ENCODE data around the gene HAGHL.

HAGHL gene

GRCh38 chr16:722835-723633 is 3.9 kb upstream of the HAGHL start:
- no peak for DNase-seq

- no peak for DNase-seq
These were observed 3.2 kb upstream of the HAGHL start for GRCh38 chr16:723695-724094.

GRCh38 chr16:724188-725040 is 2.5 kb upstream of the HAGHL start:
- DNase-seq, result no peak

GRCh38 chr16:725041-725376 is 1.9 kb upstream of the HAGHL start:
- no peak for DNase-seq

DNA sequence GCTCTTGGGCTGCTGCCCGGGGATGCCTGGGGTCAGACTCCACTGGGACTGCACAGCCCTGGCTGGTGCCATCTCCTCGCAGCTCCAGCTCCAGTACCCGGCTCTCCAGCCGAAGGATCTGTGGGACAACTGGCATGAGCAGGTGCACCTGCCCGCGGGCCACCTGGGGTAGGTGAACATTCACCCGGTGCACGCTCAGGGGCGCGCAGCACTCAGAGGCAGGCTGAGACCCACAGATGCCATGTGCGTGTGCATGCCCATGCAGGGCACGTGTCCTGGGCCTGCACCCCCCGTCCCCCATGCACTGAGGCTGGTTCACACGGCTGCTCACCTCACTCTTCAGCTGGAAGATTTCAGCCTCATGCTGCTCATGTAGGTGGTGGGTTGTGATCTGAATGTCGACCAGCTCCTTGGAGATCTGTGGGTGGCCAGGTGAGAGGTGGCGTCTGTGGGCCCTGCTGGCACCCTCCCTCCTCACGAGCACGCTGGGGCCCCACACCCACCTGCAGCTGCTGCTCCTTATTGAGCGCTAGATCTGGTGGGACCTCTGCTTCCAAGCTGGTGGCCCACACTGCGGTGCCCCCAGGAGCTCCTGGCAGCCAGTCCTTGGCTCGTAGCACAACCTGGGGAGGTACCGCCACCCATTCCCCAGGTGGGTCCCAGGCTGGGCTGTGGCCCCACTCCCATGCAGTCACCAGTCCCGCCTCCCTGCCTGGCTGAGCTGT is 1.3 kb upstream of the HAGHL start:
- no peak for DNase-seq

GRCh38 chr16:726188-726437 is 793 bp upstream of the HAGHL start:
- DNase-seq, result no peak

- DNase-seq, result no peak
These were observed 528 bp downstream of the HAGHL start for GRCh38 chr16:727291-727977.

GRCh38 chr16:728131-728889 is 1.4 kb downstream of the HAGHL start:
- DNase-seq, result peak; percentile 78

GRCh38 chr16:728890-729744 is 2.2 kb downstream of the HAGHL start:
- no peak for DNase-seq

DNA sequence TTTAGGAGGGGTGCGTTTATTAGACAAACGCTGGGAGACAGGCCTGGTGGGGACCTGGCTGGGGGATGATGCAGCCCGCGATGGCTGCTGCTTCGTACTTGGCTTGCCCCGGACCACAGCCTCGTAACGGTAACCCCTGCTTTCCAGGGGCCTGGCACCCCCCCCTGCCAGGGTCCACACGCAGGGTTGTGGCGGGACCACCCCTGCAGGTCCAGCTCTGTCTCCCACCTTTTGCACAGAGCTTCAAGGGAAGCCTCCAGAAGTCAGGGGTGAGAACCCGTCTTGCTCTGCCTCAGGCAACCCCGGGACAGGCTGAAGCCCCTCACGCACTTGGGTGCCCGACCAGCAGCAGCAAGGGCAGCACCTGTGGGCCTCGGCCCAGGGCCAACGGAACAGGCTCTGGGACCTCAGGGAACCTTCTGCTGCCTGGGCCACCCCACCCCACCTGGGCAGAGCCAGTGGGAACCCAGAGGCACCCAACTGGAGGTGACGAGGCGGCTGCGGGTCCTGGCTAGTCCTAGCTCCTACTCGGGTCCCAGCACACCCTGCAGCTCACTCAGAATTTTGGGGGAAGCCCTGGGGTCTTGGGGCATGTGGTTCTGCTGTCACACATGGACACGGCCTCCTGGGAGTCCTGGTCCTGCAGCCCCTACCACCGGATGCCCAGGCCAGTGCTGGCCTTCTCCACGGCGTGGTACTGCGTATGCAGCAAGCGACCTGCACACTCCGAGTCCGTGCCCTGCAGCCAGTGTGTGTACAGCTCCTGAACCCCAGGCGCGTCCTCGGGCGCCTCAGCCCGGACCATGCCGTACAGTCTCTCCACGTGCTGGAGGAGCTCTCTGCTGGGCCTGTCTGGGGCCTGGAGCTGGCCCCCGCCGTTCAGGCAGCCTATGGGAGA is 3.1 kb downstream of the HAGHL start:
- peak; percentile 20 for DNase-seq

DNA sequence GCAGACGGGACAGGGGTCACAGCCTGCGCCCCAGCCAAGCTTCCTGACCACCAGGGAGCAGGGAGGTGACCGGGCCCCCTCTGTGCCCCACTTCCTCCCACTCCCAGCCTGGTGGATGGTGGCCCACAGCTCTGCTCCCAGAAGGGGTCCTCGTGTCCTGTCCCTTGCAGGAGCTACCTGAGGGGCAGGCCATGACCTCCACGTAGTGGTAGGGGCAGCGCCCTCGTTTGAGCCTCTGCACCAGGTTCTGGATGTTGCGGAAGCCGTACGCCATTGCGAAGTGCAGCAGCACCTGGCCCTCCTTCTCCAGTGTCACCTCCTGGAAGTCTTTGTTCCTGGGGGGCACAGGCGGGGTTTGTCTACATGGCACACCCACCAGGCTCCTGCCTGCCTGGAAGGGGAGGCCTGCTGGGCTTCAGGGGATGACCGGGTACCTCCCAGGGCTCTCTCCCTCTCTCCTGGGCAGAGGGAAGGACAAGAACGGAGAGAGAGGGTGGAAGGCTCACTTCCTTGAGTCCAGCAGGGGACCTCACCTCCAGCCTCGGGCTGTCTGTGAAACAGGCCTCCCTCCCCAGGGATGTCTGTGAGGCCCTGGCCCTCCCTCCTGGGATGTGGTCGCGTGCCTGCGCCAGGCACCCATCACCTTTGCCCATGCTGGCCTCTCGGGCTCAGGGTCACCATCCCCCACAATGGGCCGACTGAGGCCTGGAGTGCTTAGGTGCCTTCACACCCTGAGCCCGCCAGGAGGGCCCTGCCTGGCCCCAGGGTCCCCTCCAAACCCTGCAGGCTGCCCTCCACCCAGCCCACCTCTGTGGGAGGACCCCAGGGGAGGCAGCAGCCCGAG is 4.0 kb downstream of the HAGHL start:
- peak; percentile 21 for DNase-seq

GRCh38 chr16:732332-732731 is 5.4 kb downstream of the HAGHL start:
- no peak for DNase-seq

DNA sequence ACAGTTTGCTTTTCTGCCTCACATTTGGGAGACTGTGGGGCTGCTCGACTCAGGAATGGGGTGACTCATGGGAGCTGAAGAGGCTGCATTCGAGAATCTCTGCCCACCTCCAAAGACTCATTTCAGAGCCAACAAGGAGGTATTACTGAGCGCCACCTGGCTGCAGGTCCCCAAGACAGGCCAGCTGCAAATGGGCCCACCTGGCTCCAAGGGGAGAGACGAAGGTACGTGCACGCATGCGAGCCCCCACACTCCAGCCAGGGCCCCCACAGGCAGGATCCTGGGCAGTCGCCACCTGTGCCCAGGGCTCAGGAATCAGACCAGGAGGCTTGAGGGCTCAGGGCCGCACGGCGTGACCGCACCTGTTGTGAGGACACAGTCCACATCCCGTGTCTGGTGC is 6.0 kb downstream of the HAGHL start:
- DNase-seq, result no peak

DNA sequence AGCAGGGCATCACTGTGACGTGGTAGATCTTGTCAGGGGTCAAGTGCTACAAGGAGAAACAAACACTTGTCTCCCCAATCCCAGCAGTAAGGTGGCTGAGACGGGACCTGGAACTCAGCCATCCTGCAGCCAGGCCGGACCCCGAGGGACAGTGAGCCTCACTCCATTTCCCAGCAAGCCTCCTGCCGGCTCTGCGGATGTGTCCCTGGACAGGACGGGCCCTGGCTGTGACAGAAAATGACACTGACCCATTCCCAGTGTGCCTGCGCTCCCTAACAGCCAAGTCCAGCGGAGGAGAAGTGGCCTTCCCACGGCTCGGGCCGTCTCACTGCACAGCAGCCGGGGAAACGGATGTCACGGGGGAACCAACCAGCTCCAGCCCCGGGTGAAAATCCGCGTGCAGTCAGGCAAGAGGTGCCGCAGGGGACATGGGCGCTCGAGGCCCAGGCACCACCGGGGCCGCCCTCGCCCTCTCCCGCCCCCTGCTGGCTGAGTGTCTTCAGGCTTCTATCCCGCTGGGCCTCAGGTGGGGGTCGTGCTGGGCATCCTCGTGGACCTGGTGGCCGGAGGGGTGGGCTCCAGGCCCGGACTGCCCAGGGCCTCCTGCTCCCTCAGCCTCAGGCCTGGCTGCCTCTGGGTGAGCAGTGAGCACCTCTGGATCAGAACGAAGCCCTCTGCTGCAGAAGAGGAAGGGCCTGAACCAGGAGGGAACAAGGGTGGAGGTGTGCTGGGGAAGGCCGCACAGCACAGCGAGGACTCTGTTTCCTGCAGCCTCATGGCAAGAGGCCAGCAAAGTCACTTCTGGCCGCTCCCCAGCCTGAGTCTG is 6.7 kb downstream of the HAGHL start:
- no peak for DNase-seq

GRCh38 chr16:734208-734980 is 7.5 kb downstream of the HAGHL start:
- no peak for DNase-seq

- DNase-seq, result no peak
These were observed 8.3 kb downstream of the HAGHL start for GRCh38 chr16:734981-735881.
